ENCODE measurements around the gene TSLP. TPM values are rescaled to one million over a fixed set of nuclear protein-coding genes. Genes with fewer than 3 reads are reported as not detected.

Gene TSLP
- total and polyA plus RNA-seq, 2 of the 4 experiments (the other 2 are of a cell fraction): 0.54 to 1.6 TPM

DNA sequence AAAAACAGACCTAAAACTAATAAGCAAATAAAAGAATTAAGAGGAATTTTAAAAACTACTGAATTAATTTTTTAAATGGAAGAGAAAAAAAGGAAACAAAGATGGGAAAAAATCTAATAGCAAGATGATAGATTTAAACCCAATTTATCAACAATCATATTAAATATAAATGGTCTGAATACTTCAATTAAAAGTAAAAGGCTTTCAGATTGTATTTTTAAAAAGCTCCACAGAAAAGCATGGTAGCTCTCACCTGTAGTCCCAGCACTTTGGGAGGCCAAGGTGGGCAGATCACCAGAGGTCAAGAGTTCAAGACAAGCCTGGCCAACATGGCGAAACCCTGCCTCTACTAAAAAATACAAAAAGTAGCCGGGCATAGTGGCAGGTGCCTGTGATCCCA is 11.3 kb upstream of the TSLP start:
- Histone ChIP-seq H4K8ac (ENCODE audit: low read depth in 2 of 2, low read length in 2 of 2) (no peak overlapping the region), H3K9me3 (ENCODE audit: control insufficient read depth, insufficient read depth, low read length) (no peaks in the 10 kb centered on the region), H3K27ac (ENCODE audit: insufficient read depth, low read length) (no peak overlapping the region), H2BK120ac (ENCODE audit: low read depth, low read length) (no peak overlapping the region), H3K18ac (ENCODE audit: low read depth, low read length) (no peak overlapping the region), H3K23ac (ENCODE audit: low read depth, low read length) (no peak overlapping the region), H2AFZ (replicated peaks; ENCODE audit: low read length, poor library complexity) (no peak overlapping the region), H3K4ac (ENCODE audit: low read depth, low read length) (no peak overlapping the region), H3K56ac (ENCODE audit: extremely low read depth, insufficient read depth, low read length) (no peak overlapping the region), H2AK5ac (ENCODE audit: low read depth, low read length) (no peak overlapping the region), H2BK5ac (ENCODE audit: low read depth, low read length, poor library complexity, severe bottlenecking) (no peak overlapping the region), H2BK20ac (ENCODE audit: low read depth, low read length) (no peak overlapping the region), H2AK9ac (replicated peaks; ENCODE audit: low read depth, low read length, poor library complexity) (no peak overlapping the region), H3K9me1 (ENCODE audit: insufficient read depth, low read length) (no peaks in the 10 kb centered on the region), H3K4me2 (ENCODE audit: low read depth, low read length) (no peak overlapping the region), H3K79me1 (ENCODE audit: low read depth in 1 of 2, low read length in 2 of 2) (no peaks in the 10 kb centered on the region), H3K4me1 (ENCODE audit: control insufficient read depth, insufficient read depth, low read length) (no peaks in the 10 kb centered on the region), H4K91ac (ENCODE audit: insufficient read depth, low read depth, low read length) (no peak overlapping the region), H4K20me1 (ENCODE audit: insufficient read depth, low read length) (no peaks in the 10 kb centered on the region), H3K4me3 (ENCODE audit: insufficient read depth, low read depth, low read length) (no peak overlapping the region), H3K14ac (replicated peaks; ENCODE audit: low read depth, low read length) (no peak overlapping the region), H3K9ac (ENCODE audit: low read depth, low read length) (no peak overlapping the region), H3K27me3 (ENCODE audit: control insufficient read depth, insufficient read depth, low read length) (no peaks in the 10 kb centered on the region), H3K36me3 (ENCODE audit: control insufficient read depth, insufficient read depth, low read length) (no peaks in the 10 kb centered on the region), H4K5ac (ENCODE audit: low read depth, low read length) (no peak overlapping the region), H2BK15ac (ENCODE audit: low read depth, low read length) (no peak overlapping the region)
- ChIA-PET CTCF (no interaction called here), POLR2A (ENCODE audit: unreplicated experiment) (no interaction called here)
- dilution Hi-C loops (cut with HindIII; ENCODE audit: low sequenced_read_pairs, unreplicated experiment): no loop called here
- TF ChIP-seq RAD21 (IDR thresholded peaks at IDR 0.05; ENCODE audit: low read length) (no peak), BHLHE40 (IDR thresholded peaks at IDR 0.05; ENCODE audit: low read depth, low read length) (no peak), RCOR1 (IDR thresholded peaks at IDR 0.05; ENCODE audit: insufficient replicate concordance, low read length) (no peak), ELK1 (IDR thresholded peaks at IDR 0.05; ENCODE audit: borderline replicate concordance, low read depth, low read length) (no peak), CEBPB (IDR thresholded peaks at IDR 0.05; ENCODE audit: low read depth, low read length) (no peak), RFX5 (IDR thresholded peaks at IDR 0.05; ENCODE audit: low read depth, low read length) (no peak), SMC3 (IDR thresholded peaks at IDR 0.05; ENCODE audit: low read depth, low read length) (no peak)
- TF ChIP-seq, protein P1, sequence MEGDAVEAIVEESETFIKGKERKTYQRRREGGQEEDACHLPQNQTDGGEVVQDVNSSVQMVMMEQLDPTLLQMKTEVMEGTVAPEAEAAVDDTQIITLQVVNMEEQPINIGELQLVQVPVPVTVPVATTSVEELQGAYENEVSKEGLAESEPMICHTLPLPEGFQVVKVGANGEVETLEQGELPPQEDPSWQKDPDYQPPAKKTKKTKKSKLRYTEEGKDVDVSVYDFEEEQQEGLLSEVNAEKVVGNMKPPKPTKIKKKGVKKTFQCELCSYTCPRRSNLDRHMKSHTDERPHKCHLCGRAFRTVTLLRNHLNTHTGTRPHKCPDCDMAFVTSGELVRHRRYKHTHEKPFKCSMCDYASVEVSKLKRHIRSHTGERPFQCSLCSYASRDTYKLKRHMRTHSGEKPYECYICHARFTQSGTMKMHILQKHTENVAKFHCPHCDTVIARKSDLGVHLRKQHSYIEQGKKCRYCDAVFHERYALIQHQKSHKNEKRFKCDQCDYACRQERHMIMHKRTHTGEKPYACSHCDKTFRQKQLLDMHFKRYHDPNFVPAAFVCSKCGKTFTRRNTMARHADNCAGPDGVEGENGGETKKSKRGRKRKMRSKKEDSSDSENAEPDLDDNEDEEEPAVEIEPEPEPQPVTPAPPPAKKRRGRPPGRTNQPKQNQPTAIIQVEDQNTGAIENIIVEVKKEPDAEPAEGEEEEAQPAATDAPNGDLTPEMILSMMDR (conservative IDR thresholded peaks at IDR 0.05; ENCODE audit: low read depth, low read length): no peak
- intact Hi-C loops (cut with micrococcal nuclease): no loop called here
- no CpG with 5 or more reads among the region's 2 CpGs for WGBS, 2 experiments (ENCODE audit: extremely low coverage in 2 of 2, insufficient read length in 1 of 2)
- in situ Hi-C loops (cut with MboI; ENCODE audit: low sequenced_read_pairs): no loop called here
- DNase-seq (no peak), ATAC-seq (ENCODE audit: low read depth) (no peak)
- no TSS peak for BruUV-seq (replicated peaks)
